ENCODE results near the gene GINS3. TPM values are rescaled to one million over a fixed set of nuclear protein-coding genes. Genes with fewer than 3 reads are reported as not detected.

Gene GINS3
- total RNA-seq, 1 experiment from 2014 or later, result 15.2 TPM

DNA sequence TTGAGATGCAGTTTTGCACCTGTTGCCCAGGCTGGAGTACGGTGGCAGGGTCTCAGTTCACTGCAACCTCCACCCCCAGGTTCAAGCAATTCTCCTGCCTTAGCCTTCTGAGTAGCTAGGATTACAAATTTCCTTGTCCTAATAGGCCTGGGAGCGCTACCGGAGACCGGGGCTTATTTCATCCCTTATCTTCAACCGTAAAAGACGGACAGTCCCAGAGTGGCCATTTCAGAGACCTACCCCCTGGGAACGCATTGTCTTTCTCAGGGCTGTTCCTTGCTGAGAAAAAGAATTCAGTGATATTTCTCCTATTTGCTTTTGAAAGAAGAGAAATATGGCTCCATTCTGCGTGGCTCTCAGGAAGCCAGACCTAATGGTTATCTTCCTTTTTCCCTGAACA lies 39.6 kb upstream of the GINS3 start:
- POLR2A ChIA-PET, result no interaction called here
- H3K36me3 Mint-ChIP-seq (ENCODE audit: insufficient read depth, unreplicated experiment), result no peaks in the 10 kb centered on the region

GRCh38 chr16:58360041-58360634 lies 32.1 kb upstream of the GINS3 start:
- ChIA-PET POLR2A (no interaction called here), CTCF (no interaction called here)
- Histone ChIP-seq H3K4me3 (ENCODE audit: low read depth, low read length) (no peak overlapping the region), H3K9me3 (peaks cover 16% of the 10 kb centered on the region), H3K36me3 (ENCODE audit: control insufficient read depth, insufficient read depth, low read length) (no peaks in the 10 kb centered on the region), H3K4me1 (no peaks in the 10 kb centered on the region), H3K27me3 (replicated peaks; ENCODE audit: control insufficient read depth, insufficient read depth, low read length) (no peaks in the 10 kb centered on the region)
- Mint-ChIP-seq H3K9me3 (ENCODE audit: unreplicated experiment) (peaks cover 22% of the 10 kb centered on the region), H3K4me1 (ENCODE audit: low read depth, unreplicated experiment) (no peaks in the 10 kb centered on the region), H3K36me3 (ENCODE audit: insufficient read depth, unreplicated experiment) (no peaks in the 10 kb centered on the region), H3K4me3 (ENCODE audit: unreplicated experiment) (no peak overlapping the region), H3K27me3 (ENCODE audit: insufficient read depth, unreplicated experiment) (peaks cover 2% of the 10 kb centered on the region), H3K27ac (ENCODE audit: unreplicated experiment) (no peak overlapping the region)
- DNase-seq, result no peak
- no peak for TF ChIP-seq CTCF (IDR thresholded peaks at IDR 0.05; ENCODE audit: insufficient read depth in 1 of 2, low read depth in 1 of 2, low read length in 1 of 2, severe bottlenecking in 1 of 2, unreplicated experiment in 1 of 2)
- intact Hi-C loops (cut with micrococcal nuclease; ENCODE audit: unreplicated experiment), result no loop called here
- no TSS peak for BruUV-seq (replicated peaks)

More for the DNA sequence above, 39.6 kb upstream of the GINS3 start:
- H3K4me3 ChIP-seq (ENCODE audit: low read depth, low read length), result no peak overlapping the region
- no peaks in the 10 kb centered on the region for H3K4me1 ChIP-seq
- peaks cover 22% of the 10 kb centered on the region for H3K9me3 Mint-ChIP-seq (ENCODE audit: unreplicated experiment)
- BruUV-seq (replicated peaks), result no TSS peak
- H3K9me3 ChIP-seq, result peaks cover 5% of the 10 kb centered on the region; the same call in 1 of the 2 replicates
- no peak overlapping the region for H3K4me3 Mint-ChIP-seq (ENCODE audit: unreplicated experiment)
- no peaks in the 10 kb centered on the region for H3K27me3 ChIP-seq (replicated peaks; ENCODE audit: control insufficient read depth, insufficient read depth, low read length)
- TF ChIP-seq CTCF (IDR thresholded peaks at IDR 0.05; ENCODE audit: insufficient read depth in 1 of 2, low read depth in 1 of 2, low read length in 1 of 2, severe bottlenecking in 1 of 2, unreplicated experiment in 1 of 2), result no peak
- no peaks in the 10 kb centered on the region for H3K36me3 ChIP-seq (ENCODE audit: control insufficient read depth, insufficient read depth, low read length)
- CTCF ChIA-PET, result no interaction called here
- H3K27ac Mint-ChIP-seq (ENCODE audit: unreplicated experiment), result no peak overlapping the region
- intact Hi-C loops (cut with micrococcal nuclease; ENCODE audit: unreplicated experiment), result no loop called here
- no peak for DNase-seq
- no peaks in the 10 kb centered on the region for H3K4me1 Mint-ChIP-seq (ENCODE audit: low read depth, unreplicated experiment)
- H3K27me3 Mint-ChIP-seq (ENCODE audit: insufficient read depth, unreplicated experiment), result peaks cover 13% of the 10 kb centered on the region

GRCh38 chr16:58361726-58362125 lies 30.5 kb upstream of the GINS3 start:
- Histone ChIP-seq H3K4me1 (no peaks in the 10 kb centered on the region), H3K36me3 (ENCODE audit: control insufficient read depth, insufficient read depth, low read length) (no peaks in the 10 kb centered on the region), H3K27me3 (replicated peaks; ENCODE audit: control insufficient read depth, insufficient read depth, low read length) (no peaks in the 10 kb centered on the region), H3K9me3 (peaks cover 16% of the 10 kb centered on the region), H3K4me3 (ENCODE audit: low read depth, low read length) (no peak overlapping the region)
- intact Hi-C loops (cut with micrococcal nuclease; ENCODE audit: unreplicated experiment), result no loop called here
- no peak overlapping the region for H3K27ac Mint-ChIP-seq (ENCODE audit: unreplicated experiment)
- POLR2A ChIA-PET, result no interaction called here
- CTCF ChIA-PET, result no interaction called here
- TF ChIP-seq CTCF (IDR thresholded peaks at IDR 0.05; ENCODE audit: insufficient read depth in 1 of 2, low read depth in 1 of 2, low read length in 1 of 2, severe bottlenecking in 1 of 2, unreplicated experiment in 1 of 2), result no peak
- H3K36me3 Mint-ChIP-seq (ENCODE audit: insufficient read depth, unreplicated experiment), result no peaks in the 10 kb centered on the region
- no peak overlapping the region for H3K4me3 Mint-ChIP-seq (ENCODE audit: unreplicated experiment)
- peaks cover 6% of the 10 kb centered on the region for H3K27me3 Mint-ChIP-seq (ENCODE audit: insufficient read depth, unreplicated experiment)
- H3K9me3 Mint-ChIP-seq (ENCODE audit: unreplicated experiment), result peaks cover 22% of the 10 kb centered on the region
- no TSS peak for BruUV-seq (replicated peaks)
- DNase-seq, result no peak
- H3K4me1 Mint-ChIP-seq (ENCODE audit: low read depth, unreplicated experiment), result no peaks in the 10 kb centered on the region
